Right atrium auricular region (tissue), 2 donors: ENCODE data around the gene MTURN. TPM values are rescaled to one million over a fixed set of nuclear protein-coding genes. Genes with fewer than 3 reads are reported as not detected.

ENCODE experiments used
- DNase-seq: peaks from one replicate; pipeline ENCODE4 v3.0.0-alpha.2; 2019; ENCODE audit warnings: low spot score
- H3K27ac ChIP-seq, 2 donors: fragments of 200-600 bp; sonication (generic); 1 replicate in 1 of 2; 2 replicates in 1 of 2; pipeline ENCODE4 v1.5.1; 2016 to 2019
- H3K27me3 ChIP-seq, 2 donors: fragments of 200-600 bp; sonication (generic); one replicate each; pipeline versions ENCODE4 v1.5.1 to v1.6.0; 2017 to 2019
- H3K36me3 ChIP-seq: fragments of 200-600 bp; sonication (generic); one replicate; pipeline ENCODE4 v1.5.1; 2016
- H3K4me1 ChIP-seq, 2 donors: fragments of 200-600 bp; sonication (generic); one replicate each; pipeline versions ENCODE4 v1.5.1 to v1.6.0; 2017 to 2019
- H3K4me3 ChIP-seq, 2 donors: fragments of 200-600 bp; sonication (generic); 1 replicate in 1 of 2; 2 replicates in 1 of 2; pipeline ENCODE4 v1.5.1; 2017 to 2019; ENCODE audit warnings: mild to moderate bottlenecking in 1 of 2, moderate library complexity in 1 of 2
- H3K9me3 ChIP-seq, 2 donors: fragments of 200-600 bp; sonication (generic); one replicate each; pipeline ENCODE4 v1.5.1; 2019
- CTCF ChIP-seq, 2 donors: fragments of 200-600 bp; sonication (generic); IDR thresholded peaks; one replicate each; pipeline ENCODE4 v1.5.1; 2019; ENCODE audit warnings: antibody characterized with exemption in 2 of 2
- total RNA-seq, 2 donors: library from RNA; depleted of rRNA; stranded (reverse); fragments of >200 nt; gene quantifications; one replicate each; pipeline ENCODE4 v1.1.0, GENCODE V29; 2016

Gene MTURN
- total RNA-seq, 2 donors from 2014 or later: 17.4 to 65.4 TPM

- Histone ChIP-seq H3K36me3 (no peaks in the 10 kb centered on the region), H3K27ac (no peak overlapping the region), H3K4me3 (no peak overlapping the region), H3K27me3 (no peaks in the 10 kb centered on the region), H3K4me1 (no peaks in the 10 kb centered on the region), H3K9me3 (peaks cover 0 to 14% of the 10 kb centered on the region in 2 donors)
- no peak for TF ChIP-seq CTCF (IDR thresholded peaks at IDR 0.05)
- DNase-seq: no peak
Measured at GRCh38 chr7:30113144-30113543, 21.6 kb upstream of the MTURN start.

- Histone ChIP-seq H3K9me3 (peaks cover 0 to 14% of the 10 kb centered on the region in 2 donors), H3K36me3 (no peaks in the 10 kb centered on the region), H3K27ac (no peak overlapping the region), H3K27me3 (no peaks in the 10 kb centered on the region), H3K4me1 (no peaks in the 10 kb centered on the region), H3K4me3 (no peak overlapping the region)
- TF ChIP-seq CTCF (IDR thresholded peaks at IDR 0.05): no peak
- no peak for DNase-seq
Measured at GRCh38 chr7:30114536-30115238, 20.1 kb upstream of the MTURN start.

- H3K4me3 ChIP-seq: no peak overlapping the region
- H3K4me1 ChIP-seq: no peaks in the 10 kb centered on the region
- DNase-seq: no peak
- no peaks in the 10 kb centered on the region for H3K36me3 ChIP-seq
- H3K27me3 ChIP-seq: no peaks in the 10 kb centered on the region
- H3K27ac ChIP-seq: no peak overlapping the region
- TF ChIP-seq CTCF (IDR thresholded peaks at IDR 0.05): no peak
- H3K9me3 ChIP-seq: peaks cover 0 to 14% of the 10 kb centered on the region in 2 donors
Measured at GRCh38 chr7:30115709-30116297, 19.0 kb upstream of the MTURN start.

- Histone ChIP-seq H3K4me1 (no peaks in the 10 kb centered on the region), H3K27me3 (no peaks in the 10 kb centered on the region), H3K36me3 (no peaks in the 10 kb centered on the region), H3K27ac (no peak overlapping the region), H3K4me3 (no peak overlapping the region), H3K9me3 (peaks cover 0 to 14% of the 10 kb centered on the region in 2 donors)
- DNase-seq: peak; percentile 71
- no peak for TF ChIP-seq CTCF (IDR thresholded peaks at IDR 0.05)
Measured at GRCh38 chr7:30116771-30117170, 18.0 kb upstream of the MTURN start.

- Histone ChIP-seq H3K4me3 (no peak overlapping the region), H3K4me1 (no peaks in the 10 kb centered on the region), H3K27me3 (no peaks in the 10 kb centered on the region), H3K36me3 (no peaks in the 10 kb centered on the region), H3K9me3 (peaks cover 0 to 8% of the 10 kb centered on the region in 2 donors), H3K27ac (no peak overlapping the region)
- no peak for TF ChIP-seq CTCF (IDR thresholded peaks at IDR 0.05)
- DNase-seq: no peak
Measured at GRCh38 chr7:30117896-30118295, 16.9 kb upstream of the MTURN start.
